Stimulated activated CD8-positive, alpha-beta memory T cell treated with anti-CD3 and anti-CD28 coated beads, Interleukin-7, amount 100 ng/mL, for 48 hours (primary cell): ENCODE results near the gene RAPH1.
"Not testable (repeated sequence)": the region's sequence is repeated elsewhere in the genome, so short reads cannot be mapped to it uniquely, and the experiment has no call there.

Source experiments
- DNase-seq, 2 donors: peaks; one replicate each; pipeline ENCODE4 v3.0.0-alpha.2; 2020; ENCODE audit warnings: low read depth in 1 of 2; ENCODE audit errors: extremely low read depth in 1 of 2

Gene RAPH1

GRCh38 chr2:203549406-203549805, 14.3 kb upstream of the RAPH1 start:
- no peak for DNase-seq

GRCh38 chr2:203548887-203549286, 13.8 kb upstream of the RAPH1 start:
- no peak for DNase-seq

DNA sequence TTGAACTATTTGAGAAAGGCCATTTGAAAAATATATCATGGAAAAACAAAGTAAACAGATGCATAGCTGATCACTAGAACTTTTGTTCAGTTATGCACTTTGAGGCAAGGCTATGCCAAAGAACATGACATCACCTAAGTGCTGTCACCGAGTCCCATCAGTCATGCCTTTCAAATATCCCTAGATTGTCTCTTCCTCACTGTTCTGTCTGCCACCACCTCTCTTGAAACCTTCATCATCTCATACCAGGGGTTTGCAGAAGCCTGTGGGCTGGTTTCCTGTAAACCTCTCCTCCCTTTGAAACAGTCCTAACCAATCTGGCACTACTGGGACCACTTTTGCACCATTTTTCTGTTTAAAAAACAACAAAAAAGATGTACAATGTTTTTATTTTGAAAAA, 12.3 kb upstream of the RAPH1 start:
- no peak for DNase-seq

GRCh38 chr2:203544402-203544801, 9.3 kb upstream of the RAPH1 start:
- no peak for DNase-seq

- DNase-seq: no peak
Observed at GRCh38 chr2:203543898-203544328, 8.8 kb upstream of the RAPH1 start.

GRCh38 chr2:203540598-203540997, 5.5 kb upstream of the RAPH1 start:
- DNase-seq: not testable (repeated sequence)

DNA sequence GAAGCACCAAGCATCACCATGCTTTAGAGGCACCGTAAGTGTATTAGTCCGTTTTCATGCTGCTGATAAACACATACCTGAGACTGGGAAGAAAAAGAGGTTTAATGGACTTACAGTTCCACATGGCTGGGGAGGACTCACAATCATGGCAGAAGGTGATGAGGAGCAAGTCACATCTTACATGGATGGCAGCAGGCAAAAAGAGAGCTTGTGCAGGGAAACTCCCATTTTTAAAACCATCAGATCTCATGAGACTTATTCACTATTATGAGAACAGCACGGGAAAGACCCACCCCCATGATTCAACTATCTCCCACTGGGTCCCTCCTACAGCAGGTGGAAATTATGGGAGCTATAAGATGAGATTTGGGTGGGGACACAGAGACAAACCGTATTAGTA, 3.1 kb upstream of the RAPH1 start:
- DNase-seq: not testable (repeated sequence)

GRCh38 chr2:203536586-203536951, 1.5 kb upstream of the RAPH1 start:
- DNase-seq: not testable (repeated sequence)

- DNase-seq: no peak
Observed at GRCh38 chr2:203535784-203536585, 884 bp upstream of the RAPH1 start.

GRCh38 chr2:203534621-203535077, 452 bp downstream of the RAPH1 start:
- peak; percentile 9 to 26 for DNase-seq

GRCh38 chr2:203533676-203534591, 1.2 kb downstream of the RAPH1 start:
- peak in 1 of 2 donors; percentile 2 for DNase-seq

DNA sequence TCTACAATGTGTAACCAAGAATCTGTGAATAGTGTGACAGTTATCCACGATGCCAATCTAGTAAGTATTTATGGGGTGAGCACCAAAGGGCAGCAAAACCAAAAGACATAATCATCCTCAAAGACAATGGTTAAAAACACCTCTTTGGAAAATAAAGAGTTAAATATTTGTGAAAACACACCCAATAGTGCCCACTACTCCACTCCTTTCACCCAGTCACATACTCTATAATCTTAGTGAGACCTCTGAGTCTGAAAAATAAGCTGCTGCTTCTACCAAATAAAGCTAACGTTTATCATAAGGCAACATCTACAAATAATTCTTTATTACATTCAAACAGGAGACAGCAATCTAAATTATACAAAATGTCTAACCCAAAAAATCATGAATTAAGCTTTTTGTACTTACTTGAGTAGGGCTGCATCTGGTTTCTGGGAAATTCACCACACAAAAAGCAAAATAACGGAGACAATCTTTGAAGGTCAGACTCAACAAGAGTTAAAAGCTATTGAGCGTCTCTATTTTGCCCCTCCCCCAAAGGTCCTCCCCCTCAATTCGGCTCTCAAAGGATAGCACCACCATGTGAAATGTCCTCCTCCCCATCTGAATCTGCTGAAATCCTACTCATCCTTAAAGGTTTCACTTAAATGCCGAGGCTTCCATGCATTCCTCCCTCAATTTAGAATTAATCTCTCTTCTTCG, 2.0 kb downstream of the RAPH1 start:
- no peak for DNase-seq

DNA sequence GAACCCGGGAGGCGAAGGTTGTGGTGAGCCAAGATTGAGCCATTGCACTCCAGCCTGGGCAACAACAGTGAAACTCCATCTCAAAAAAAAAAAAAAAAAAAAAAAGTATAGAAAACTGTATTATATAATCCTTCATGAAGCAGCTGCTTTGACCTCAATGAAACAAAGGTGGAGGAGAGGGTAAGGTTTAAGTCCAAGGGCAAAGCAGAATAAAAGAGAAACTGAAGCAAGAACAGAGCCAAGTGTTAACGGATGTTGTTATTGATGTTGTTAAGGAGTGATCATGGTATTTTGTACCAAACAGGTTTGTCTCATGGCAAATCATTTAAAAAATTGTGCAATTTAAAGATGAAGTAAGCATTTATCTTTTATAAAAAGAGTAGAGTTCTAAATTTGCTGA, 7.4 kb downstream of the RAPH1 start:
- DNase-seq: no peak

DNA sequence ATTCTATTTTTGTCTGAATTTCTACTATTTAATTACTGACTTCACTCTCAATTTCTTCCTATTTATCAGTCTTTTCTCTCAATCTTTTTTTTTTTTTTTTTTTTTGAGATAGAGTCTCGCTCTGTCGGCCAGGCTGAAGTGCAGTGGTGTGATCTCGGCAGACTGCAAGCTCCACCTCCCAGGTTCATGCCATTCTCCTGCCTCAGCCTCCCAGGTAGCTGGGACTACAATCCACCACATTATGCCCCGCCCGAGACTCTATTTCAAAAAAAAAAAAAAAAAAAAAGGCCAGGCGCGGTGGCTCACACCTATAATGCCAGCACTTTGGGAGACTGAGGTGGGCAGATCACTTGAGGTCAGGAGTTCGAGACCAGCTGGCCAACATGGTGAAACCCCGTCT, 21.8 kb downstream of the RAPH1 start:
- DNase-seq: not testable (repeated sequence)

DNA sequence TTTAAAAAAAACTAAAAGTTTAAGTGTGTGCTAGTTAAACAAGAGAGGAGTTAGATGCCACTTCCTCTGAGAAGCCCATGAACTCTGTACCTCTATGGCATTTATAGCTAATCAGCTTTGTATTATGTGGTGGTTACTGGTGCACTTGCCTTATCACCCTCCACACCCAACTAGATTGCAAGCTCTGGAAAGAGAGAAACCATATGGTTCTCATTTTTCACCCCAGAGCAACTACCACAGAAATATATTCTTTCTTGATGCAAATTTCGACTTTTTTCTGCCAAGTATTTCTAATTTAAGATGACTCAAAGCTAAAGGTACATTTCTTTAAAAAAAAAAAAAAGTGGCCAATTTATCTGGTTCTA, 24.2 kb downstream of the RAPH1 start:
- DNase-seq: no peak

DNA sequence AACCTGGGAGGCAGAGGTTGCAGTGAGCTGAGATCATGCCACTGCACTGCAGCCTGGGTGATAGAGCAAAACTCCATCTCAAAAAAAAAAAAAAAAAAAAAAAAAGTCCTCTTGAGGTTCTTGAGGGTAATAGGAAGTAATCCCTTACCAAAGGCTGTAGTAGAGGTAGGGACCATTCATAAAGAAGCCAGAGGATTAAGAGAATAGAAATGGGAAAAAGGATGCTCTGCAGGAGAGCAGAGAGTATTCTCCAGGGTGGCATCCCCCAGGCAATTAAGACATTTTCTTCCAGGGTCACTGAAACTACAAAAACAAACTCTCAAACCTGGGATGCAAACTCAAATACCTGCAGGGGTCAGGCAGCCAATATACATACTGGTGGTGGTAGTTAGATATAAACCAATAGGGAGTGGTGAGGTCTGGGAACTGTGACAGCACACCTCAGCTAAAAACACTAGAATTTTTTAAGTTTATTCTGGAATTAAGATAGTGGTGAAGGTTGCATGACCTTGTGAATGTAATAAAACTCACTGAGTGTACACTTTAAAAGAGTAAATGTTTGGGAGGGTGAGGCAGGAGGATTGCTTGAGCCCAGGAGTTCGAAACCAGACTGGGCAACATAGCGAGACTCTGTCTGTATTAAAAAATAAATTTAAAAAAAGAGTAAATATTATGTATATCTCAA, 24.7 kb downstream of the RAPH1 start:
- DNase-seq: no peak

GRCh38 chr2:203503460-203503859, 31.6 kb downstream of the RAPH1 start:
- not testable (repeated sequence) for DNase-seq

DNA sequence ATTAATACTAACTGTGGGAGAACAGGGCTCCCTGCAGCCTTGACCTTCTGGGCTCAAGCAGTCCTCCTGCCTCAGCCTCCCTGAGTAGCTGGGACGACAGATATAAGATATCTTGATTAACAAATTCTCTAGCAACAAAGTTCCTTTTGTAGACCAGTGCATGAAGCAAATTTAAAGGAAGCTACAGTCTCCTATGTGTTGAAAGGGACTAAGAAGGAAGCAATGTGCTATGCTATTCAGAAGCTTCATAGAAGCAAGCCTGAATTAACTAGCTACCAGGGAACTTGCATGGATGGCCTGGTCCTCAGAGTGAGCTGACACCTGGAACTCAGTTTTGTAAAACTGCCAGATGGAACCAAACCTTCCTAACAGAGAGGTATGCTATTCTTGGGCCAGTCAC, 33.2 kb downstream of the RAPH1 start:
- no peak for DNase-seq

GRCh38 chr2:203500951-203501350, 34.1 kb downstream of the RAPH1 start:
- DNase-seq: no peak

DNA sequence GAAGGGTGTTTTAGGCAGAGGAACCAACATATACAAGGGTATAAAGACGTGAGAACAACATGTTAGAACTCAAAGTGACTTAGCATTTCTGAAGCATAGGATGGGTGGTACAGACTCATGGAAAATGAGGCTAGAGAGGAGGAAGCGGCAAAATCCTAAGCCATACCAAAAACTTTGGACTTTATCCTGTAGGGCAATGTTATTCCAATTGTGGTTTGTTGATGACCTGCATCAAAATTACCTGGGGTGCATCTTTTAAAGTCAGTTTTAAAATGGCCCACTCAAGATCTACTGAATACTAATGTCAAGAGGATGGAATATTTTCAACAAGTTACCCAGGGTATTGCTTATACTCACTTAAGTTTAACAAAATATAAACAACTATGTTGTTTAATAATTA, 34.8 kb downstream of the RAPH1 start:
- no peak for DNase-seq

DNA sequence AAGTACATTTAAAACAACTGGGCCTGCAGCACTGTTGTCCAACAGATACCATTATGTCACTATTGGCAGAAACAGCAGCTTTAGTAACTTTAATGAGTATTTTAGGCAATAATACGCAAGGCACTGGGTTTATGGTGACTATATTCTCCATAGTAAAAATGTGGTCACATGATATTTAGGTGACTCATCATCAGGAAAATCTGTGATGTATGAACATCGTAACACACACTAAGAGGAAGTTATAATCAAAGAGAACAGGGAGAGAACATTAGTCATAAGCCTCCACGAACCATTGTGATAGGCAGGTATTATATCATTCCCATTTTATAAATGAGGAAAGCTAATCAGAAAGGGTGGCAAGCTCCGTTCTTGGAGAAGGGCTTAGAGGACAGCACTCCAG, 36.9 kb downstream of the RAPH1 start:
- no peak for DNase-seq
